ENCODE measurements around the gene NEURL3. TPM values are rescaled to one million over a fixed set of nuclear protein-coding genes. Genes with fewer than 3 reads are reported as not detected.

The NEURL3 gene
- total RNA-seq, 5 donors from 2014 or later (not counting 1 experiment from before 2014, with no cell fraction given), result 0.23 TPM; not detected in 4

DNA sequence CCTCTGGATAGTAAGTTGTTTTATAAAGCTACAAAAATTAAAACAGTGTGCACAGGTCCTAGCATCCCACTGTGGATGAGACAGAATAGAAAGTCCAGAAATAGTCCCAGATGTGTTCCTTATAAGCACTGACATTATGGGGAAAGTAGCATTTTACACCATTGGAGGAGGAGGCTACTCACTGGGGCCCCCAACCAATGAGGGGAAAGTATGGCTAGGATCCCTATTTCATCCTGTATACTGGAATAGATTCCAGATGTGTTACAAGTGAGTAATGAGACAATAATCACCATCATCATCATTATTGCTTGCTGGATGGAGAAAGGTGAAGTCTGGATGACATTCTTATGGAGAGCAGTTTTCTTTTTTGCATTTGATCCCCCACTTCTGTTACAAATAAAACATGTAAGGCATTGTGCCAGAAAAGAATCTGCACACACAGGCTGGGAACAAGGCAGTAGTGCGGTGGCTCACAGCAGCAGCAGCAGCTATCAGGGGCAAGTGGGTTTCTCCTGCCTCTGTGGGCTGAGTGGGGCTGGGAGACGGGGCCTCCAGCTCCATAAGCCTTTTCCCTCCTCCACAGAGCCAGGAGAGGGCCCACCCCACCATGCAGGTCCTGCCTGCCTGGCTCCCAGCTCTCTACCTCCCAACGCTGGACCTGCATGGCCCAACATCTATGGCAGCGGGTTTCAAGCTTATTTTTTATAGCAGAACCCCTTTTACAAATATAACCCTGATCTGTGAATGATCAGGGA is 36.4 kb upstream of the NEURL3 start:
- Histone ChIP-seq H3K27me3 (replicated peaks in 1 of 2; ENCODE audit: control insufficient read depth in 2 of 2, extremely low read depth in 1 of 2, insufficient read depth in 2 of 2, low read length in 1 of 2) (no peaks in the 10 kb centered on the region), H3K9me3 (no peaks in the 10 kb centered on the region), H3K27ac (ENCODE audit: low read length) (no peak overlapping the region), H3K4me3 (ENCODE audit: control insufficient read depth in 1 of 2, extremely low read depth in 1 of 2, low read length in 1 of 2) (no peak overlapping the region), H3K4me1 (ENCODE audit: control insufficient read depth in 1 of 2, extremely low read depth in 1 of 2, insufficient read depth in 2 of 2, low read length in 2 of 2) (peaks cover 28 to 83% of the 10 kb centered on the region in 2 experiments), H3K36me3 (ENCODE audit: control insufficient read depth in 2 of 2, extremely low read depth in 1 of 2, insufficient read depth in 1 of 2, low read length in 1 of 2) (peaks cover 10 to 43% of the 10 kb centered on the region in 2 donors)
- Mint-ChIP-seq H3K4me3 (peak overlapping the region in 1 of 3 donors; percentile 27), H3K4me1 (peaks cover 77 to 79% (median 79%) of the 10 kb centered on the region in 3 donors), H3K36me3 (peaks cover 42% of the 10 kb centered on the region), H3K9me3 (no peaks in the 10 kb centered on the region), H3K27me3 (no peaks in the 10 kb centered on the region), H3K27ac (peak overlapping the region in 1 of 2 donors; percentile 39)
- ATAC-seq (replicated peaks in 1 of 4), result no peak
- no peak for DNase-seq
- 100% methylated on average over 2 of the region's 4 CpGs for WGBS (ENCODE audit: insufficient coverage)
- ChIA-PET POLR2A (interaction anchor here (0.6 to 3.5 kb wide), 5 partner anchors 9 to 221 kb away, joined by 3 to 13 read pairs (median 5); no protein-coding TSS in a partner anchor), CTCF (interaction anchor here in 1 of 2 donors (6.9 kb wide), 1 partner anchor 12 kb away, joined by 48 read pairs; no protein-coding TSS in a partner anchor)

GRCh38 chr2:96540136-96540535 is 35.0 kb upstream of the NEURL3 start:
- POLR2A ChIA-PET, result interaction anchor here (0.6 to 3.5 kb wide), 6 partner anchors 8 to 233 kb away, joined by 3 to 13 read pairs (median 4); no protein-coding TSS in a partner anchor
- 91% methylated on average over 5 of the region's 5 CpGs for WGBS (ENCODE audit: insufficient coverage)
- ATAC-seq (replicated peaks in 1 of 4) (no peak), DNase-seq (no peak)
- peak overlapping the region; percentile 98 to 99 for H3K27ac Mint-ChIP-seq
- peaks cover 34% of the 10 kb centered on the region for H3K36me3 Mint-ChIP-seq
- peaks cover 69 to 75% (median 74%) of the 10 kb centered on the region in 3 donors for H3K4me1 Mint-ChIP-seq
- no peaks in the 10 kb centered on the region for H3K9me3 ChIP-seq
- H3K9me3 Mint-ChIP-seq, result no peaks in the 10 kb centered on the region
- H3K4me1 ChIP-seq (ENCODE audit: control insufficient read depth in 1 of 2, extremely low read depth in 1 of 2, insufficient read depth in 2 of 2, low read length in 2 of 2), result peaks cover 22 to 77% of the 10 kb centered on the region in 2 experiments
- H3K27me3 ChIP-seq (replicated peaks in 1 of 2; ENCODE audit: control insufficient read depth in 2 of 2, extremely low read depth in 1 of 2, insufficient read depth in 2 of 2, low read length in 1 of 2), result no peaks in the 10 kb centered on the region
- H3K36me3 ChIP-seq (ENCODE audit: control insufficient read depth in 2 of 2, extremely low read depth in 1 of 2, insufficient read depth in 1 of 2, low read length in 1 of 2), result peaks cover 6 to 37% of the 10 kb centered on the region in 2 donors
- peak overlapping the region; percentile 93 to 96 (median 94) for H3K4me3 Mint-ChIP-seq
- CTCF ChIA-PET, result interaction anchor here in 1 of 2 donors (2.5 to 6.9 kb wide), 2 partner anchors 13 to 132 kb away, joined by 15 to 48 read pairs; no protein-coding TSS in a partner anchor
- peak overlapping the region; percentile 36 for H3K27ac ChIP-seq (ENCODE audit: low read length)
- no peak overlapping the region for H3K4me3 ChIP-seq (ENCODE audit: control insufficient read depth in 1 of 2, extremely low read depth in 1 of 2, low read length in 1 of 2)
- H3K27me3 Mint-ChIP-seq, result no peaks in the 10 kb centered on the region

DNA sequence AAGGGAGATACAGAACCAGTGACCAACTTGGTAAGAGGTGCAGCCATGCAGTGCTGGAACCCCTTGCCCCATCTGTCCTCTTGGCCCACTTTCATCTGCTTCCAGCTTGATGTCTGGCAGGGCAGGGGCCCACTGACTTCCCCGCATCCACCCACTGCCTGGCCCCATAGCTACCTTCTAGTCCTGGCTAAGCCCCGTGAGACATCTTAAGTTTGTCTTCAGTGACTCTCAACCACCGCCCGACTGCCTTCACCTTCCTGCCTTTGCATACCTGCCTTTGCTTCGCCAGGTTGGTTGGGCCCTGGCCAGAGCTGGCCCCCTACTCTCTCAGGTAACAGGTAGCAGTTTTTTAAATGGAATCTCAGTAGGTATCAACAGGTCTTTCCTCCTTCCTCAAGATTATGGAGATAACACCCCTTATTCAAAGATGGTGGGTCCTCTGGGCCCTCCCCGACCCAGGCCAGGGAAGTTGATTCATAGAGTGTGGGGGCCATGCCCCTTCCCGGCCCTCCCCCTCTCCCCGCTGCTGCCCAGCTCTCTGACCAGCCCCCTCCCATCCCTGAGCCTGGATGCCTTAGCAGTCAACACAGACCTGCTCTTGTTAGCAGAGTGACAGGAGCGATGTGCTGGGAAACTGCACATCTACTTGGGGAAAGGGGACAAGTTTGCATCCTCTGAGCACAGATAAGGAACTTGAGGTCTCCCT is 34.2 kb upstream of the NEURL3 start:
- CTCF ChIA-PET, result interaction anchor here in 1 of 2 donors (1.1 to 6.9 kb wide), 3 partner anchors 9 to 131 kb away, joined by 3 to 48 read pairs (median 15); no protein-coding TSS in a partner anchor
- peaks cover 22 to 70% of the 10 kb centered on the region in 2 experiments for H3K4me1 ChIP-seq (ENCODE audit: control insufficient read depth in 1 of 2, extremely low read depth in 1 of 2, insufficient read depth in 2 of 2, low read length in 2 of 2)
- no peaks in the 10 kb centered on the region for H3K9me3 Mint-ChIP-seq
- H3K27me3 ChIP-seq (replicated peaks in 1 of 2; ENCODE audit: control insufficient read depth in 2 of 2, extremely low read depth in 1 of 2, insufficient read depth in 2 of 2, low read length in 1 of 2), result no peaks in the 10 kb centered on the region
- 8% methylated on average over 2 of the region's 9 CpGs for WGBS (ENCODE audit: insufficient coverage)
- DNase-seq, result peak in 4 of 35 experiments; percentile 23 to 42 (median 26)
- ATAC-seq (replicated peaks in 1 of 4), result peak in 1 of 4 experiments; percentile 2
- H3K36me3 ChIP-seq (ENCODE audit: control insufficient read depth in 2 of 2, extremely low read depth in 1 of 2, insufficient read depth in 1 of 2, low read length in 1 of 2), result peaks cover 6 to 33% of the 10 kb centered on the region in 2 donors
- H3K27ac Mint-ChIP-seq, result peak overlapping the region; percentile 98 to 99
- H3K9me3 ChIP-seq, result no peaks in the 10 kb centered on the region
- POLR2A ChIA-PET, result interaction anchor here (0.6 to 3.5 kb wide), 14 partner anchors 8 to 234 kb away, joined by 3 to 15 read pairs (median 4); no protein-coding TSS in a partner anchor
- H3K27ac ChIP-seq (ENCODE audit: low read length), result peak overlapping the region; percentile 97
- H3K36me3 Mint-ChIP-seq, result peaks cover 28% of the 10 kb centered on the region
- peak overlapping the region; percentile 93 to 96 (median 94) for H3K4me3 Mint-ChIP-seq
- H3K27me3 Mint-ChIP-seq, result no peaks in the 10 kb centered on the region
- H3K4me3 ChIP-seq (ENCODE audit: control insufficient read depth in 1 of 2, extremely low read depth in 1 of 2, low read length in 1 of 2), result peak overlapping the region; percentile 82 to 96
- H3K4me1 Mint-ChIP-seq, result peaks cover 64 to 69% (median 68%) of the 10 kb centered on the region in 3 donors

- H3K4me1 ChIP-seq (ENCODE audit: control insufficient read depth in 1 of 2, extremely low read depth in 1 of 2, insufficient read depth in 2 of 2, low read length in 2 of 2), result peaks cover 22 to 66% of the 10 kb centered on the region in 2 experiments
- peak overlapping the region; percentile 98 to 99 for H3K27ac Mint-ChIP-seq
- H3K4me3 Mint-ChIP-seq, result peak overlapping the region; percentile 93 to 96 (median 94)
- CTCF ChIA-PET, result interaction anchor here (0.6 to 6.9 kb wide), 6 partner anchors 9 to 131 kb away, joined by 3 to 48 read pairs (median 4); no protein-coding TSS in a partner anchor
- H3K9me3 ChIP-seq, result no peaks in the 10 kb centered on the region
- H3K27me3 Mint-ChIP-seq, result no peaks in the 10 kb centered on the region
- WGBS (ENCODE audit: insufficient coverage), result 0% methylated on average over 2 of the region's 24 CpGs
- peaks cover 60 to 67% (median 63%) of the 10 kb centered on the region in 3 donors for H3K4me1 Mint-ChIP-seq
- peak overlapping the region; percentile 97 for H3K27ac ChIP-seq (ENCODE audit: low read length)
- H3K36me3 ChIP-seq (ENCODE audit: control insufficient read depth in 2 of 2, extremely low read depth in 1 of 2, insufficient read depth in 1 of 2, low read length in 1 of 2), result peaks cover 6 to 28% of the 10 kb centered on the region in 2 donors
- H3K36me3 Mint-ChIP-seq, result peaks cover 22% of the 10 kb centered on the region
- peak overlapping the region; percentile 82 to 96 for H3K4me3 ChIP-seq (ENCODE audit: control insufficient read depth in 1 of 2, extremely low read depth in 1 of 2, low read length in 1 of 2)
- H3K9me3 Mint-ChIP-seq, result no peaks in the 10 kb centered on the region
- POLR2A ChIA-PET, result interaction anchor here (0.6 to 3.2 kb wide), 11 partner anchors 9 to 330 kb away, joined by 3 to 15 read pairs (median 4); no protein-coding TSS in a partner anchor
- ATAC-seq (replicated peaks in 1 of 4) (peak; percentile 42 to 63 (median 48)), DNase-seq (peak; percentile 82 to 98 (median 95))
- no peaks in the 10 kb centered on the region for H3K27me3 ChIP-seq (replicated peaks in 1 of 2; ENCODE audit: control insufficient read depth in 2 of 2, extremely low read depth in 1 of 2, insufficient read depth in 2 of 2, low read length in 1 of 2)
Measured at GRCh38 chr2:96538487-96539214, 33.5 kb upstream of the NEURL3 start.

DNA sequence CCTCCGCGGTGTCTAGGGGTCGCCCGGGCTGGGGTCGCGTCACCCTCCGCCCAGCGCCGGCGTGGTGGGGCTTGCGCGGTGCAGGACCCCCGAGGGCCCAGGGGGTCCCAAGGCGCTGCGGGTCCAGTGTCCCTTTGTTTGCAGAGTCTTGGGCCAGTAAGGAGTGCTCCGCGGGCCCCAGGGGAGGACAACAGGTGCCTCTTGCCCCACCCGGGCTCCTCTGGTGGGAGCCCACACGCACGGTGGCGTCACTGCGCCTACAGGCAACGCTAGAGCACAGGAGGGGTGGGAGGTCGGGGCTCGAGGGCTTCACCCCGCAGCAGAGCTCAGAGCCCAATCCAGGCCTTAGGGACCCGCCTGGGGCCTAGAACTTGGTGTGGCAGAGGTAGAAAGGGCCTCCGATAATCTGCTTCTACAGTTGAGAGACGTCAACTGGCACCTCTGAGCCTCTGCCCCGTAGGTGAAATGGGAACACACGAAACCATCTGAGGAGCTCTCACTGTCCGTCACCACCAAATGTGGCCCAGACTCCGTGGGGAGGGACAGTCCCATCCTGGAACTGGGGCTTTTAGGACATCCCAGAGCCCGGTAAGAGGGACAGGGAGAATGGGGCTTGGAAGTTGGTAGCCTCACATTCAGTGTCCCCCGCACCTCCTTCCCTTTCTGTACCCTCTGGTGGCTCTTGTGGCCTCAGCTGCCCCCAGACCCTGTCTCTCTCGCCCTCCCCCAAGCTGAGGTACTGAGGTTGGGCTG is 32.8 kb upstream of the NEURL3 start:
- H3K27me3 ChIP-seq (replicated peaks in 1 of 2; ENCODE audit: control insufficient read depth in 2 of 2, extremely low read depth in 1 of 2, insufficient read depth in 2 of 2, low read length in 1 of 2), result no peaks in the 10 kb centered on the region
- no peaks in the 10 kb centered on the region for H3K9me3 ChIP-seq
- WGBS (ENCODE audit: insufficient coverage), result 0% methylated on average over 25 of the region's 36 CpGs
- peaks cover 17% of the 10 kb centered on the region for H3K36me3 Mint-ChIP-seq
- POLR2A ChIA-PET, result interaction anchor here (0.6 to 3.2 kb wide), 9 partner anchors 9 to 397 kb away, joined by 3 to 15 read pairs (median 4); no protein-coding TSS in a partner anchor
- peak; percentile 51 to 89 (median 80) for DNase-seq
- H3K4me3 ChIP-seq (ENCODE audit: control insufficient read depth in 1 of 2, extremely low read depth in 1 of 2, low read length in 1 of 2), result peak overlapping the region; percentile 82 to 96
- peaks cover 20 to 62% of the 10 kb centered on the region in 2 experiments for H3K4me1 ChIP-seq (ENCODE audit: control insufficient read depth in 1 of 2, extremely low read depth in 1 of 2, insufficient read depth in 2 of 2, low read length in 2 of 2)
- H3K27me3 Mint-ChIP-seq, result no peaks in the 10 kb centered on the region
- ATAC-seq (replicated peaks in 1 of 4), result peak; percentile 11 to 24 (median 20)
- peaks cover 57 to 59% (median 58%) of the 10 kb centered on the region in 3 donors for H3K4me1 Mint-ChIP-seq
- H3K9me3 Mint-ChIP-seq, result no peaks in the 10 kb centered on the region
- H3K36me3 ChIP-seq (ENCODE audit: control insufficient read depth in 2 of 2, extremely low read depth in 1 of 2, insufficient read depth in 1 of 2, low read length in 1 of 2), result peaks cover 6 to 23% of the 10 kb centered on the region in 2 donors
- H3K27ac Mint-ChIP-seq, result peak overlapping the region; percentile 98 to 99
- H3K27ac ChIP-seq (ENCODE audit: low read length), result peak overlapping the region; percentile 97
- CTCF ChIA-PET, result interaction anchor here (0.6 to 6.9 kb wide), 6 partner anchors 10 to 130 kb away, joined by 3 to 48 read pairs (median 4); no protein-coding TSS in a partner anchor
- peak overlapping the region; percentile 93 to 96 (median 94) for H3K4me3 Mint-ChIP-seq

Data from T-cell (primary cell).